Stromal cell of bone marrow (primary cell): ENCODE results near the gene CYSRT1.

Experiments
- DNase-seq: peaks from one replicate; pipeline ENCODE4 v3.0.0-alpha.2; 2012; ENCODE audit warnings: low read depth

The CYSRT1 gene

GRCh38 chr9:137272241-137273094 is 47.5 kb downstream of the CYSRT1 start:
- no peak for DNase-seq

GRCh38 chr9:137273095-137273490 is 48.1 kb downstream of the CYSRT1 start:
- no peak for DNase-seq

- no peak for DNase-seq
These were observed 48.8 kb downstream of the CYSRT1 start for GRCh38 chr9:137273611-137274320.

GRCh38 chr9:137275203-137275587 is 50.2 kb downstream of the CYSRT1 start:
- no peak for DNase-seq
